Tibial artery (tissue), 4 donors: ENCODE measurements around the gene UBA3.
A peak's percentile ranks its signal among the peaks of the same experiment; 100 is the strongest.

Experiments used
- DNase-seq, 2 donors: peaks; one replicate each; pipeline ENCODE4 v3.0.0-alpha.2; 2019
- H3K27ac ChIP-seq, 2 donors: fragments of 200-600 bp; sonication (generic) in 1 of 2; 1 replicate in 1 of 2; 2 replicates in 1 of 2; pipeline ENCODE4 v1.5.1; 2018 to 2019; ENCODE audit warnings: mild to moderate bottlenecking in 1 of 2
- H3K27me3 ChIP-seq, 2 donors: fragments of 200-600 bp; sonication (generic) in 1 of 2; one replicate each; pipeline versions ENCODE4 v1.5.1 to v1.6.0; 2016 to 2019
- H3K36me3 ChIP-seq, 3 donors: fragments of 200-600 bp; sonication (generic) in 2 of 3; one replicate each; pipeline ENCODE4 v1.5.1; 2016 to 2019; ENCODE audit warnings: mild to moderate bottlenecking in 2 of 3
- H3K4me1 ChIP-seq, 4 donors: fragments of 200-600 bp; sonication (generic) in 2 of 4; 1 replicate in 3 of 4; 2 replicates in 1 of 4; pipeline ENCODE4 v1.5.1; 2016 to 2019
- H3K4me3 ChIP-seq, 2 donors: fragments of 200-600 bp; sonication (generic) in 1 of 2; 1 replicate in 1 of 2; 2 replicates in 1 of 2; pipeline ENCODE4 v1.5.1; 2018 to 2019; ENCODE audit warnings: mild to moderate bottlenecking in 2 of 2
- H3K9me3 ChIP-seq, 3 donors: fragments of 200-600 bp; sonication (generic) in 1 of 3; one replicate each; pipeline ENCODE4 v1.5.1; 2016 to 2019
- CTCF ChIP-seq, 2 experiments: fragments of 200-600 bp in 1 of 2; fragments of 450-650 bp in 1 of 2; IDR thresholded peaks; one replicate each; pipeline ENCODE4 v1.5.1; 2017 to 2019; ENCODE audit warnings: antibody characterized with exemption in 2 of 2, mild to moderate bottlenecking in 1 of 2, moderate library complexity in 1 of 2
- intact Hi-C: fragments of 100-400 bp; cut with DNase I; formaldehyde crosslinking; loops from one replicate; pipeline ENCODE4 v1.15.0; 2023; ENCODE audit warnings: low total_unique reads

The UBA3 gene

GRCh38 chr3:69088063-69088462 lies 7.9 kb upstream of the UBA3 start:
- no peak for DNase-seq
- Histone ChIP-seq H3K9me3 (no peaks in the 10 kb centered on the region), H3K4me1 (peaks cover 0 to 80% (median 67%) of the 10 kb centered on the region in 4 donors), H3K36me3 (no peaks in the 10 kb centered on the region), H3K27ac (peak overlapping the region; percentile 93 to 96), H3K4me3 (peak overlapping the region; percentile 95 to 97), H3K27me3 (no peaks in the 10 kb centered on the region)
- TF ChIP-seq CTCF (IDR thresholded peaks at IDR 0.05), result no peak
- intact Hi-C loops, result loop anchor here (5.0 to 10.0 kb wide), 2 partner anchors 36 to 73 kb away; partner anchors contain the start of genes EOGT and TMF1

GRCh38 chr3:69087030-69087791 lies 7.0 kb upstream of the UBA3 start:
- Histone ChIP-seq H3K27ac (peak overlapping the region; percentile 93 to 96), H3K27me3 (no peaks in the 10 kb centered on the region), H3K36me3 (no peaks in the 10 kb centered on the region), H3K9me3 (no peaks in the 10 kb centered on the region), H3K4me1 (peaks cover 0 to 80% (median 70%) of the 10 kb centered on the region in 4 donors), H3K4me3 (peak overlapping the region; percentile 95 to 97)
- no peak for TF ChIP-seq CTCF (IDR thresholded peaks at IDR 0.05)
- intact Hi-C loops, result loop anchor here (5.0 to 10.0 kb wide), 2 partner anchors 35 to 72 kb away; partner anchors contain the start of genes EOGT and TMF1
- DNase-seq, result no peak

- Histone ChIP-seq H3K4me3 (peak overlapping the region; percentile 95 to 97), H3K27ac (peak overlapping the region; percentile 93 to 96), H3K27me3 (no peaks in the 10 kb centered on the region), H3K9me3 (no peaks in the 10 kb centered on the region), H3K4me1 (peaks cover 0 to 75% (median 63%) of the 10 kb centered on the region in 4 donors), H3K36me3 (no peaks in the 10 kb centered on the region)
- intact Hi-C loops, result loop anchor here (5.0 to 10.0 kb wide), 2 partner anchors 34 to 71 kb away; partner anchors contain the start of genes EOGT and TMF1
- no peak for TF ChIP-seq CTCF (IDR thresholded peaks at IDR 0.05)
- DNase-seq, result peak; percentile 95 to 96
Observed at GRCh38 chr3:69085833-69086722, 5.9 kb upstream of the UBA3 start.

- Histone ChIP-seq H3K27ac (peak overlapping the region; percentile 93 to 96), H3K4me3 (peak overlapping the region; percentile 95 to 97), H3K4me1 (peaks cover 0 to 71% (median 56%) of the 10 kb centered on the region in 4 donors), H3K27me3 (no peaks in the 10 kb centered on the region), H3K9me3 (no peaks in the 10 kb centered on the region), H3K36me3 (no peaks in the 10 kb centered on the region)
- no peak for TF ChIP-seq CTCF (IDR thresholded peaks at IDR 0.05)
- intact Hi-C loops, result loop anchor here (5.0 to 10.0 kb wide), 2 partner anchors 33 to 70 kb away; partner anchors contain the start of genes EOGT and TMF1
- DNase-seq, result peak in 1 of 2 donors; percentile 71
Observed at GRCh38 chr3:69085168-69085832, 5.1 kb upstream of the UBA3 start.
